Keratinocyte (primary cell): Measurements from ENCODE around the gene DUXA. TPM values are rescaled to one million over a fixed set of nuclear protein-coding genes. Genes with fewer than 3 reads are reported as not detected.

ENCODE experiments used
- DNase-seq: peaks from one replicate; pipeline ENCODE4 v3.0.0-alpha.2; 2011; ENCODE audit warnings: low read depth, missing footprints, low spot score
- FAIRE-seq: peaks from 2 replicates; lab custom pipeline; 2011; peaks lifted over from hg19 to GRCh38; lab: Jason Lieb, UNC
- H2AFZ ChIP-seq: 2 replicates; pipeline ENCODE4 v1.6.0; 2012; ENCODE audit warnings: low read length, control low read depth, inconsistent platforms; ENCODE audit not compliant: control insufficient read depth
- H3K27ac ChIP-seq: 2 replicates; pipeline ENCODE4 v1.5.1; 2011; ENCODE audit warnings: low read length; ENCODE audit not compliant: control insufficient read depth, insufficient read depth
- H3K27me3 ChIP-seq: 3 replicates; pipeline ENCODE4 v1.6.0; 2011; ENCODE audit warnings: low read length; ENCODE audit not compliant: control insufficient read depth, insufficient read depth; ENCODE audit errors: extremely low read depth
- H3K36me3 ChIP-seq, 2 experiments: 2 replicates in 1 of 2; 3 replicates in 1 of 2; pipeline ENCODE4 v1.5.1; 2011; ENCODE audit warnings: low read length in 2 of 2, mild to moderate bottlenecking in 1 of 2; ENCODE audit not compliant: control insufficient read depth in 2 of 2, insufficient read depth in 2 of 2; ENCODE audit errors: extremely low read depth in 1 of 2
- H3K4me1 ChIP-seq: 3 replicates; pipeline ENCODE4 v1.5.1; 2011; ENCODE audit warnings: low read length; ENCODE audit not compliant: control insufficient read depth, insufficient read depth; ENCODE audit errors: extremely low read depth
- H3K4me2 ChIP-seq: 3 replicates; pipeline ENCODE4 v1.6.0; 2011; ENCODE audit warnings: low read depth, low read length; ENCODE audit not compliant: control insufficient read depth, insufficient read depth; ENCODE audit errors: extremely low read depth
- H3K4me3 ChIP-seq, 3 experiments: fragments of 200-600 bp in 1 of 3; sonication (generic) in 1 of 3; 2 replicates in 2 of 3; 3 replicates in 1 of 3; pipeline ENCODE4 v1.5.1; 2011 to 2016; ENCODE audit warnings: low read length in 3 of 3, mild to moderate bottlenecking in 3 of 3, control low read depth in 2 of 3, inconsistent platforms in 1 of 3, low read depth in 1 of 3, mixed read lengths in 1 of 3, mixed run types in 1 of 3, moderate library complexity in 1 of 3; ENCODE audit not compliant: control insufficient read depth in 2 of 3, insufficient read depth in 2 of 3; ENCODE audit errors: extremely low read depth in 1 of 3
- H3K79me2 ChIP-seq: 2 replicates; pipeline ENCODE4 v1.6.0; 2012; ENCODE audit warnings: low read length; ENCODE audit not compliant: control insufficient read depth, insufficient read depth
- H3K9ac ChIP-seq: 3 replicates; pipeline ENCODE4 v1.6.0; 2011; ENCODE audit warnings: low read length; ENCODE audit not compliant: control insufficient read depth, insufficient read depth; ENCODE audit errors: extremely low read depth
- H3K9me1 ChIP-seq: 3 replicates; pipeline ENCODE4 v1.6.0; 2011; ENCODE audit warnings: low read length; ENCODE audit not compliant: control insufficient read depth, insufficient read depth; ENCODE audit errors: extremely low read depth
- H3K9me3 ChIP-seq: 2 replicates; pipeline ENCODE4 v1.5.1; 2012; ENCODE audit warnings: low read depth, low read length; ENCODE audit not compliant: control insufficient read depth
- H4K20me1 ChIP-seq: 3 replicates; pipeline ENCODE4 v1.6.0; 2011; ENCODE audit warnings: low read length; ENCODE audit not compliant: control insufficient read depth, insufficient read depth; ENCODE audit errors: extremely low read depth
- EZH2 ChIP-seq: IDR thresholded peaks from one replicate; pipeline ENCODE4 v1.6.1; 2012; ENCODE audit warnings: inconsistent platforms, mild to moderate bottlenecking, low read length, moderate library complexity
- dilution Hi-C: fragments of 300-500 bp; cut with MboI; formaldehyde crosslinking; loops from one replicate; pipeline ENCODE4 v1.7.0; 2020; ENCODE audit warnings: low sequenced_read_pairs; ENCODE audit not compliant: extremely low pct_ligation_motif_present
- polyA plus RNA-seq, 5 experiments: library from polyadenylated mRNA; depleted of rRNA in 3 of 5; stranded (reverse) in 3 of 5; stranded (forward) in 1 of 5; unstranded in 1 of 5; fragments of >200 nt; gene quantifications; 1 replicate in 1 of 5; 2 replicates in 3 of 5; 3 replicates in 1 of 5; pipeline versions ENCODE4 v1.2.1 to v1.2.3, GENCODE V29; 2011 to 2012; ENCODE audit warnings: missing spikeins in 2 of 5, low read depth in 1 of 5, low replicate concordance in 1 of 5
- TF ChIP-seq, protein P1 (sequence below), 3 experiments: IDR thresholded peaks in 1 of 3; conservative IDR thresholded peaks in 1 of 3; optimal IDR thresholded peaks in 1 of 3; 2 replicates in 2 of 3; 3 replicates in 1 of 3; pipeline versions ENCODE3 to v1.5.1; 2011; ENCODE audit warnings: low read length in 3 of 3, mild to moderate bottlenecking in 3 of 3, moderate library complexity in 2 of 3, control low read depth in 1 of 3, inconsistent platforms in 1 of 3; ENCODE audit not compliant: insufficient read depth in 2 of 3; ENCODE audit errors: extremely low read depth in 1 of 3

The DUXA gene
- polyA plus RNA-seq, 1 donor (not counting 4 experiments of a cell fraction or from before 2014, with no cell fraction given), result not detected

DNA sequence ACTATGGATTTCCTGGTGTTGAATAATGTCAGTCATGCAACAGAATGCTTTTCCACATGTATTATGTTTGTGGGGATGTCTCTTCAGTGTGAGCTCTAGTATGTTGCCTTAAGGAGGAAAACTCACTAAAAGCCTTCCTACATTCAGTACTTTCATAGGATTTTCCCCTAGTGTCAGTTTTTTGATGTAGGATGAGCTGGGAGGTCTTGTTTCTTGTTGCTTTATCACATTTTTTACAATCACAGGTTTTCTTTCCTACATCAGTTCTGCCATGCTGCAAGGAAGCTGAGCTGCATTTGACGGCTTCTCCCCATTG lies 56.0 kb downstream of the DUXA start:
- H3K9me3 ChIP-seq, result peaks cover 9% of the 10 kb centered on the region
- no peaks in the 10 kb centered on the region for H4K20me1 ChIP-seq
- H3K9ac ChIP-seq, result no peak overlapping the region
- no peak for DNase-seq
- no peaks in the 10 kb centered on the region for H3K4me1 ChIP-seq
- H3K9me1 ChIP-seq, result no peaks in the 10 kb centered on the region
- no peaks in the 10 kb centered on the region for H3K27me3 ChIP-seq
- H3K27ac ChIP-seq, result no peak overlapping the region
- H2AFZ ChIP-seq, result no peak overlapping the region
- H3K36me3 ChIP-seq, result no peaks in the 10 kb centered on the region
- no peaks in the 10 kb centered on the region for H3K79me2 ChIP-seq
- no peak for FAIRE-seq
- TF ChIP-seq, protein P1, sequence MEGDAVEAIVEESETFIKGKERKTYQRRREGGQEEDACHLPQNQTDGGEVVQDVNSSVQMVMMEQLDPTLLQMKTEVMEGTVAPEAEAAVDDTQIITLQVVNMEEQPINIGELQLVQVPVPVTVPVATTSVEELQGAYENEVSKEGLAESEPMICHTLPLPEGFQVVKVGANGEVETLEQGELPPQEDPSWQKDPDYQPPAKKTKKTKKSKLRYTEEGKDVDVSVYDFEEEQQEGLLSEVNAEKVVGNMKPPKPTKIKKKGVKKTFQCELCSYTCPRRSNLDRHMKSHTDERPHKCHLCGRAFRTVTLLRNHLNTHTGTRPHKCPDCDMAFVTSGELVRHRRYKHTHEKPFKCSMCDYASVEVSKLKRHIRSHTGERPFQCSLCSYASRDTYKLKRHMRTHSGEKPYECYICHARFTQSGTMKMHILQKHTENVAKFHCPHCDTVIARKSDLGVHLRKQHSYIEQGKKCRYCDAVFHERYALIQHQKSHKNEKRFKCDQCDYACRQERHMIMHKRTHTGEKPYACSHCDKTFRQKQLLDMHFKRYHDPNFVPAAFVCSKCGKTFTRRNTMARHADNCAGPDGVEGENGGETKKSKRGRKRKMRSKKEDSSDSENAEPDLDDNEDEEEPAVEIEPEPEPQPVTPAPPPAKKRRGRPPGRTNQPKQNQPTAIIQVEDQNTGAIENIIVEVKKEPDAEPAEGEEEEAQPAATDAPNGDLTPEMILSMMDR (optimal IDR thresholded peaks at IDR 0.05 in 1 of 3, IDR thresholded peaks at IDR 0.05 in 1 of 3, conservative IDR thresholded peaks at IDR 0.05 in 1 of 3; ENCODE audit: extremely low read depth in 1 of 3, insufficient read depth in 2 of 3, low read length in 3 of 3), result no peak
- TF ChIP-seq EZH2, result no peak
- H3K4me3 ChIP-seq, result no peak overlapping the region
- H3K4me2 ChIP-seq, result no peak overlapping the region
- dilution Hi-C loops, result no loop called here

DNA sequence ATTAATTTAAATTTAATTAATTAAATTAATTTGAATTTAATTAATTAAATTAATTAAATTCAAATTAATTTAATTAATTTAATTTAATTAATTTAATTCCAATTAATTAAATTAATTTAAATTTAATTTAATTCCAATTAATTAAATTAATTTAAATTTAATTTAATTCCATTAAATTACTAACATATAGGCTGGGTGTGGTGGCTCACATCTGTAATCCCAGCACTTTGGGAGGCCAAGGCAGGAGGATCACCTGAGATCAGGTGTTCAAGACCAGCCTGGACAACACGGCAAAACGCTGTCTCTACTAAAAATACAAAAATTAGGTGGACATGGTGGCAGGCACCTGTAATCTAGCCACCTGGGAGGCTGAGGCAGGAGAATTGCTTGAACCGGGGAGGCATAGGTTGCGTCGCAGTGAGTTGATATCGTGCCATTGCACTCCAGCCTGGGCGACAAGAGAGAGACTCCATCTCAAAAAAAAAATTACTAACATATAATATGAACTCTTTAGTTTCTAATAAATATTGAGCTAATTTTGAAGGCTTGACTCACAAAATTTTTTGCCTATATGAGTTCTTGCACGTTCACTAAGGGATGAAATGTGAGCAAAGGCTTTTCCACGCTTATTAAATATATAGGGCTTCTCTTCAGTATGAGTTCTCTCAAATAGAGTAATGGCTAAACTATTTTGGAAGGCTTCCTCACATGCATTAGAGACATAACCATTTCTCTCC lies 56.5 kb downstream of the DUXA start:
- Histone ChIP-seq H3K4me3 (no peak overlapping the region), H3K9me1 (no peaks in the 10 kb centered on the region), H3K27ac (no peak overlapping the region), H3K36me3 (no peaks in the 10 kb centered on the region), H3K9me3 (peaks cover 8% of the 10 kb centered on the region), H3K4me2 (no peak overlapping the region), H4K20me1 (no peaks in the 10 kb centered on the region), H3K79me2 (no peaks in the 10 kb centered on the region), H2AFZ (no peak overlapping the region), H3K9ac (no peak overlapping the region), H3K27me3 (no peaks in the 10 kb centered on the region), H3K4me1 (no peaks in the 10 kb centered on the region)
- dilution Hi-C loops, result no loop called here
- no peak for DNase-seq
- FAIRE-seq, result no peak
- TF ChIP-seq, protein P1 (optimal IDR thresholded peaks at IDR 0.05 in 1 of 3, IDR thresholded peaks at IDR 0.05 in 1 of 3, conservative IDR thresholded peaks at IDR 0.05 in 1 of 3; ENCODE audit: extremely low read depth in 1 of 3, insufficient read depth in 2 of 3, low read length in 3 of 3), result no peak
- no peak for TF ChIP-seq EZH2
